Esophagus (tissue), 2 donors: ENCODE data around the gene TP63. TPM values are rescaled to one million over a fixed set of nuclear protein-coding genes. Genes with fewer than 3 reads are reported as not detected.

Experiments
- H3K27ac ChIP-seq, 2 donors: one replicate each; pipeline ENCODE4 v1.5.1; 2013; ENCODE audit warnings: low read depth in 2 of 2, mild to moderate bottlenecking in 2 of 2, inconsistent platforms in 1 of 2, low read length in 1 of 2, moderate library complexity in 1 of 2
- H3K27me3 ChIP-seq, 2 donors: one replicate each; pipeline ENCODE4 v1.6.1; 2013; ENCODE audit warnings: low read length in 2 of 2, control low read depth in 1 of 2, mild to moderate bottlenecking in 1 of 2; ENCODE audit not compliant: insufficient read depth in 2 of 2, control insufficient read depth in 1 of 2
- H3K36me3 ChIP-seq, 2 donors: one replicate each; pipeline ENCODE4 v1.6.1; 2013; ENCODE audit warnings: low read length in 1 of 2; ENCODE audit not compliant: control insufficient read depth in 2 of 2, insufficient read depth in 2 of 2
- H3K4me1 ChIP-seq, 2 donors: one replicate each; pipeline ENCODE4 v1.6.1; 2013; ENCODE audit warnings: low read length in 1 of 2; ENCODE audit not compliant: control insufficient read depth in 2 of 2, insufficient read depth in 2 of 2
- H3K4me3 ChIP-seq, 2 donors: one replicate each; pipeline ENCODE4 v1.5.1; 2013; ENCODE audit warnings: low read length in 2 of 2, mild to moderate bottlenecking in 2 of 2, low read depth in 1 of 2, moderate library complexity in 1 of 2
- H3K9me3 ChIP-seq, 2 donors: one replicate each; pipeline ENCODE4 v1.6.1; 2013; ENCODE audit warnings: mild to moderate bottlenecking in 2 of 2, low read depth in 1 of 2, low read length in 1 of 2, moderate library complexity in 1 of 2; ENCODE audit not compliant: control insufficient read depth in 2 of 2, insufficient read depth in 1 of 2
- WGBS, 2 donors: extraction: QIAGEN DNeasy Blood & Tissue Kit; methylation state at CpG; one replicate each; pipeline ENCODE4 v1.1.7; 2013; 5-methylcytosine and 5-hydroxymethylcytosine counted together
- polyA plus RNA-seq, 2 donors: library from polyadenylated mRNA; stranded (reverse); fragments of 200-250 nt; gene quantifications; one replicate each; pipeline ENCODE4 v1.2.3, GENCODE V29; 2013
- donor health status: healthy with polysubstance abuse.
- donor health status: Bipolar disorder and iron deficiency.

The TP63 gene
- polyA plus RNA-seq, 2 donors, result 37.8 to 57.2 TPM

- 66 to 71% methylated on average over 1 of the region's 1 CpG for WGBS, 2 donors
- H3K36me3 ChIP-seq, result no peaks in the 10 kb centered on the region
- H3K4me1 ChIP-seq, result no peaks in the 10 kb centered on the region
- H3K27ac ChIP-seq, result no peak overlapping the region
- H3K4me3 ChIP-seq, result no peak overlapping the region
- H3K9me3 ChIP-seq, result no peaks in the 10 kb centered on the region
- no peaks in the 10 kb centered on the region for H3K27me3 ChIP-seq
Observed at GRCh38 chr3:189728915-189729314, 97.7 kb downstream of the TP63 start.

- WGBS, 2 donors, result 69 to 92% methylated on average over 6 of the region's 6 CpGs
- H3K36me3 ChIP-seq, result no peaks in the 10 kb centered on the region
- H3K4me3 ChIP-seq, result no peak overlapping the region
- H3K9me3 ChIP-seq, result no peaks in the 10 kb centered on the region
- no peaks in the 10 kb centered on the region for H3K27me3 ChIP-seq
- H3K4me1 ChIP-seq, result no peaks in the 10 kb centered on the region
- H3K27ac ChIP-seq, result no peak overlapping the region
Observed at GRCh38 chr3:189734061-189734460, 102.9 kb downstream of the TP63 start.

- no peaks in the 10 kb centered on the region for H3K4me1 ChIP-seq
- no peak overlapping the region for H3K27ac ChIP-seq
- H3K4me3 ChIP-seq, result no peak overlapping the region
- no peaks in the 10 kb centered on the region for H3K36me3 ChIP-seq
- no peaks in the 10 kb centered on the region for H3K27me3 ChIP-seq
- H3K9me3 ChIP-seq, result no peaks in the 10 kb centered on the region
Observed at GRCh38 chr3:189735913-189736312, 104.7 kb downstream of the TP63 start.

- no peaks in the 10 kb centered on the region for H3K9me3 ChIP-seq
- no peaks in the 10 kb centered on the region for H3K4me1 ChIP-seq
- 86 to 89% methylated on average over 2 of the region's 2 CpGs for WGBS, 2 donors
- H3K36me3 ChIP-seq, result no peaks in the 10 kb centered on the region
- no peaks in the 10 kb centered on the region for H3K27me3 ChIP-seq
- no peak overlapping the region for H3K4me3 ChIP-seq
- H3K27ac ChIP-seq, result no peak overlapping the region
Observed at GRCh38 chr3:189737071-189737470, 105.9 kb downstream of the TP63 start.

DNA sequence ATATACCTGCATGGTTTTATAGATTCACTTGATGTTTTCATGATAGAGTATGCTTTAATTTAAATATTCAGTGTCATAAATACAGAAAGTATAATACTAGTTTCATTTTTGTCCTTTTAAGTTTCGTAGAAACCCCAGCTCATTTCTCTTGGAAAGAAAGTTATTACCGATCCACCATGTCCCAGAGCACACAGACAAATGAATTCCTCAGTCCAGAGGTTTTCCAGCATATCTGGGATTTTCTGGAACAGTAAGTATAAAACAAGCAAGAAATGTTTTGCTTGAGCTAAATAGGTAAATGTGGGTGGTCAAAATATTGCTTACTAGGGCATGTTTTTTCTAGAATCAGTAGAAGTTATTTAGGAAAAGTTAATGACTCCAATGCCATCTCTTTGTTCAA is 106.4 kb downstream of the TP63 start:
- H3K27ac ChIP-seq, result no peak overlapping the region
- 85 to 91% methylated on average over 2 of the region's 2 CpGs for WGBS, 2 donors
- H3K4me1 ChIP-seq, result no peaks in the 10 kb centered on the region
- no peaks in the 10 kb centered on the region for H3K36me3 ChIP-seq
- no peaks in the 10 kb centered on the region for H3K27me3 ChIP-seq
- no peak overlapping the region for H3K4me3 ChIP-seq
- no peaks in the 10 kb centered on the region for H3K9me3 ChIP-seq

GRCh38 chr3:189739378-189739777 is 108.2 kb downstream of the TP63 start:
- Histone ChIP-seq H3K4me3 (no peak overlapping the region), H3K36me3 (no peaks in the 10 kb centered on the region), H3K4me1 (no peaks in the 10 kb centered on the region), H3K9me3 (peaks cover 0 to 2% of the 10 kb centered on the region in 2 donors), H3K27ac (no peak overlapping the region), H3K27me3 (no peaks in the 10 kb centered on the region)
- 56 to 61% methylated on average over 1 of the region's 1 CpG for WGBS, 2 donors

GRCh38 chr3:189740156-189740555 is 109.0 kb downstream of the TP63 start:
- Histone ChIP-seq H3K27ac (no peak overlapping the region), H3K4me3 (no peak overlapping the region), H3K27me3 (no peaks in the 10 kb centered on the region), H3K36me3 (no peaks in the 10 kb centered on the region), H3K9me3 (peaks cover 2 to 7% of the 10 kb centered on the region in 2 donors), H3K4me1 (no peaks in the 10 kb centered on the region)
- WGBS, 2 donors, result 86 to 91% methylated on average over 2 of the region's 2 CpGs

GRCh38 chr3:189744235-189744634 is 113.0 kb downstream of the TP63 start:
- no peaks in the 10 kb centered on the region for H3K4me1 ChIP-seq
- H3K36me3 ChIP-seq, result no peaks in the 10 kb centered on the region
- H3K27me3 ChIP-seq, result no peaks in the 10 kb centered on the region
- peaks cover 2 to 7% of the 10 kb centered on the region in 2 donors for H3K9me3 ChIP-seq
- 96 to 99% methylated on average over 5 of the region's 5 CpGs for WGBS, 2 donors
- H3K4me3 ChIP-seq, result no peak overlapping the region
- no peak overlapping the region for H3K27ac ChIP-seq

- Histone ChIP-seq H3K36me3 (no peaks in the 10 kb centered on the region), H3K27me3 (no peaks in the 10 kb centered on the region), H3K27ac (no peak overlapping the region), H3K9me3 (peaks cover 2 to 7% of the 10 kb centered on the region in 2 donors), H3K4me1 (no peaks in the 10 kb centered on the region), H3K4me3 (no peak overlapping the region)
- 100% methylated on average over 1 of the region's 1 CpG for WGBS, 2 donors
Observed at GRCh38 chr3:189745622-189746021, 114.4 kb downstream of the TP63 start.

- H3K36me3 ChIP-seq, result no peaks in the 10 kb centered on the region
- H3K4me1 ChIP-seq, result no peaks in the 10 kb centered on the region
- H3K9me3 ChIP-seq, result peaks cover 2 to 7% of the 10 kb centered on the region in 2 donors
- no peak overlapping the region for H3K27ac ChIP-seq
- no peak overlapping the region for H3K4me3 ChIP-seq
- 70 to 71% methylated on average over 2 of the region's 2 CpGs for WGBS, 2 donors
- no peaks in the 10 kb centered on the region for H3K27me3 ChIP-seq
Observed at GRCh38 chr3:189748046-189748445, 116.9 kb downstream of the TP63 start.
